Midbrain (tissue), 1 donor: ENCODE measurements around the gene BCL2.

Experiments
- DNase-seq: peaks from one replicate; lab custom pipeline; 2025; lab: John Stamatoyannopoulos, UW

BCL2 gene

GRCh38 chr18:63309422-63309821, 10.1 kb downstream of the BCL2 start:
- DNase-seq = no peak

GRCh38 chr18:63307551-63308200, 11.9 kb downstream of the BCL2 start:
- DNase-seq = no peak

- no peak for DNase-seq
Observed at GRCh38 chr18:63306819-63307550, 12.6 kb downstream of the BCL2 start.

- DNase-seq = no peak
Observed at GRCh38 chr18:63306249-63306648, 13.3 kb downstream of the BCL2 start.

- no peak for DNase-seq
Observed at GRCh38 chr18:63303547-63303946, 16.0 kb downstream of the BCL2 start.

- DNase-seq = no peak
Observed at GRCh38 chr18:63302636-63303405, 16.7 kb downstream of the BCL2 start.

GRCh38 chr18:63302220-63302619, 17.3 kb downstream of the BCL2 start:
- no peak for DNase-seq

- no peak for DNase-seq
Observed at GRCh38 chr18:63301434-63301833, 18.1 kb downstream of the BCL2 start.

GRCh38 chr18:63299837-63300745, 19.5 kb downstream of the BCL2 start:
- DNase-seq = no peak

- no peak for DNase-seq
Observed at GRCh38 chr18:63298400-63299365, 20.9 kb downstream of the BCL2 start.

- peak; percentile 45 for DNase-seq
Observed at GRCh38 chr18:63297687-63298399, 21.7 kb downstream of the BCL2 start.

GRCh38 chr18:63293935-63294334, 25.6 kb downstream of the BCL2 start:
- peak; percentile 76 for DNase-seq

GRCh38 chr18:63292831-63293683, 26.5 kb downstream of the BCL2 start:
- no peak for DNase-seq

- DNase-seq = no peak
Observed at GRCh38 chr18:63291278-63291677, 28.3 kb downstream of the BCL2 start.

- DNase-seq = no peak
Observed at GRCh38 chr18:63290821-63291200, 28.8 kb downstream of the BCL2 start.

- peak; percentile 47 for DNase-seq
Observed at GRCh38 chr18:63290166-63290820, 29.3 kb downstream of the BCL2 start.

- no peak for DNase-seq
Observed at GRCh38 chr18:63288311-63288710, 31.3 kb downstream of the BCL2 start.

GRCh38 chr18:63287691-63288220, 31.8 kb downstream of the BCL2 start:
- no peak for DNase-seq
